Body of pancreas (tissue), 4 donors: Measurements from ENCODE around the gene RNF223.

Experiments
- POLR2A ChIP-seq, 3 donors: fragments of 450-650 bp; IDR thresholded peaks; one replicate each; pipeline ENCODE4 v1.6.1; 2016; ENCODE audit warnings: antibody characterized with exemption in 3 of 3, mild to moderate bottlenecking in 2 of 3
- TF ChIP-seq, protein P1 (sequence below), 7 experiments: fragments of 450-650 bp in 4 of 7; fragments of 200-600 bp in 3 of 7; sonication (generic) in 3 of 7; IDR thresholded peaks; one replicate each; pipeline ENCODE4 v1.5.1; 2016 to 2019; ENCODE audit warnings: antibody characterized with exemption in 7 of 7

- TF ChIP-seq, protein P1, sequence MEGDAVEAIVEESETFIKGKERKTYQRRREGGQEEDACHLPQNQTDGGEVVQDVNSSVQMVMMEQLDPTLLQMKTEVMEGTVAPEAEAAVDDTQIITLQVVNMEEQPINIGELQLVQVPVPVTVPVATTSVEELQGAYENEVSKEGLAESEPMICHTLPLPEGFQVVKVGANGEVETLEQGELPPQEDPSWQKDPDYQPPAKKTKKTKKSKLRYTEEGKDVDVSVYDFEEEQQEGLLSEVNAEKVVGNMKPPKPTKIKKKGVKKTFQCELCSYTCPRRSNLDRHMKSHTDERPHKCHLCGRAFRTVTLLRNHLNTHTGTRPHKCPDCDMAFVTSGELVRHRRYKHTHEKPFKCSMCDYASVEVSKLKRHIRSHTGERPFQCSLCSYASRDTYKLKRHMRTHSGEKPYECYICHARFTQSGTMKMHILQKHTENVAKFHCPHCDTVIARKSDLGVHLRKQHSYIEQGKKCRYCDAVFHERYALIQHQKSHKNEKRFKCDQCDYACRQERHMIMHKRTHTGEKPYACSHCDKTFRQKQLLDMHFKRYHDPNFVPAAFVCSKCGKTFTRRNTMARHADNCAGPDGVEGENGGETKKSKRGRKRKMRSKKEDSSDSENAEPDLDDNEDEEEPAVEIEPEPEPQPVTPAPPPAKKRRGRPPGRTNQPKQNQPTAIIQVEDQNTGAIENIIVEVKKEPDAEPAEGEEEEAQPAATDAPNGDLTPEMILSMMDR (IDR thresholded peaks at IDR 0.05), result no peak
- peak; percentile 20 to 42 (median 37) for TF ChIP-seq POLR2A (IDR thresholded peaks at IDR 0.05)
Observed at GRCh38 chr1:1073743-1074587, at the start of gene RNF223.
